ENCODE measurements around the gene RFNG. TPM values are rescaled to one million over a fixed set of nuclear protein-coding genes. Genes with fewer than 3 reads are reported as not detected.

The RFNG gene
- total RNA-seq, 1 donor from 2014 or later, result 26.8 TPM

DNA sequence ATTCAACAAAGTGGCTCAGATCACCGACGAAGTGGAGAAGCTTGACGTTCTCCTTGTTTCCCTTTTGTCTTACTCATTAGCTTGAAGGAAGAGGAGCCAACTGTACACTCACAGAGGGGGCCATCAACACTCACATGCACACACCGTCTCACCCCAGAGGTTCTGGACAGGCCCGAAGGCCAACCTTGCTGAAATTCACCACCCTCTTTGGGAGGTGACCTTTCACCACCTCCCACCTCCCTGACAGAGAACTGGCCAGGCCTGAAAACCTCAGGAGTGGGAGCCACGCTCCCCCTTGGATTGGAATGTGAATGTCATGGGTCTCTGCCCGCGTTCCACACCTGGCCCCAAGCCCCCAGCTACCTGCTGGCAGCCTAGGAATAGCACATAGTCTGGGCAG is 16.1 kb downstream of the RFNG start:
- Mint-ChIP-seq H3K27ac (peak overlapping the region; percentile 2), H3K27me3 (ENCODE audit: insufficient read depth) (peaks cover 2% of the 10 kb centered on the region), H3K4me1 (ENCODE audit: low read depth) (peaks cover 24% of the 10 kb centered on the region), H3K36me3 (ENCODE audit: low read depth) (peaks cover 11% of the 10 kb centered on the region), H3K9me3 (no peaks in the 10 kb centered on the region), H3K4me3 (peak overlapping the region; percentile 77)
- no peak for DNase-seq (ENCODE audit: low spot score)
- intact Hi-C loops (cut with micrococcal nuclease), result loop anchor here (5.0 kb wide), 1 partner anchor 163 kb away; the partner anchor contains the start of gene ARHGDIA

- DNase-seq (ENCODE audit: low spot score), result no peak
- peak overlapping the region; percentile 77 for H3K4me3 Mint-ChIP-seq
- peaks cover 13% of the 10 kb centered on the region for H3K36me3 Mint-ChIP-seq (ENCODE audit: low read depth)
- H3K9me3 Mint-ChIP-seq, result no peaks in the 10 kb centered on the region
- intact Hi-C loops (cut with micrococcal nuclease), result loop anchor here (5.0 kb wide), 1 partner anchor 162 kb away; the partner anchor contains the start of gene ARHGDIA
- H3K27me3 Mint-ChIP-seq (ENCODE audit: insufficient read depth), result no peaks in the 10 kb centered on the region
- H3K4me1 Mint-ChIP-seq (ENCODE audit: low read depth), result peaks cover 24% of the 10 kb centered on the region
- no peak overlapping the region for H3K27ac Mint-ChIP-seq
Measured at GRCh38 chr17:82034371-82035011, 17.1 kb downstream of the RFNG start.

DNA sequence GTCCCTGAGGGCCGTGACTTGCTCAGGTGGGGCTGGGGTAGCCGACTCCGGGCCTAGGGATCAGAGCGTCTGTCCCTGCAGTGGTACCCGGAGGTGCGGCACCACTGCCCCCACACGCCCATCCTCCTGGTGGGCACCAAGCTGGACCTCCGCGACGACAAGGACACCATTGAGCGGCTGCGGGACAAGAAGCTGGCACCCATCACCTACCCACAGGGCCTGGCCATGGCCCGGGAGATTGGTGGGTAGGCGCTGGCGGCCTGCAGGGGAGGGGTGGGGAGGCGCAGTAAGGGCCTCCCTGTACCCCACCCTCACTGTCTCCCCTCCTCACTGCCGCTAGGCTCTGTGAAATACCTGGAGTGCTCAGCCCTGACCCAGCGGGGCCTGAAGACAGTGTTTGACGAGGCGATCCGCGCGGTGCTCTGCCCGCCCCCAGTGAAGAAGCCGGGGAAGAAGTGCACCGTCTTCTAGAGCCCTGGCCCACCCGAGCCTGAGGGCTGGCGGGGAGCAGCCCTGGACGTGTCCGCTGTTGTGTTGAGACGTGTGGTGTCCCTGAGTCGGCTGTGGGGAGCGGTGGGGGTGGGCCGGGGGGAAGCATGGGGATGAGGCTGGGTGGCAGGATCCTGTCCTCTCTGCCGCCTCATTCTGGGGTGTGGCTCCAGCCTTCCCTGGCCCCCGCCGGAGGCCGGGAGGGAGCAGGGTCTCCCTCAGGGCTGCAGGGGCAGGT is 18.1 kb downstream of the RFNG start:
- H3K4me3 Mint-ChIP-seq, result peak overlapping the region; percentile 66
- H3K4me1 Mint-ChIP-seq (ENCODE audit: low read depth), result peaks cover 17% of the 10 kb centered on the region
- peaks cover 13% of the 10 kb centered on the region for H3K36me3 Mint-ChIP-seq (ENCODE audit: low read depth)

DNA sequence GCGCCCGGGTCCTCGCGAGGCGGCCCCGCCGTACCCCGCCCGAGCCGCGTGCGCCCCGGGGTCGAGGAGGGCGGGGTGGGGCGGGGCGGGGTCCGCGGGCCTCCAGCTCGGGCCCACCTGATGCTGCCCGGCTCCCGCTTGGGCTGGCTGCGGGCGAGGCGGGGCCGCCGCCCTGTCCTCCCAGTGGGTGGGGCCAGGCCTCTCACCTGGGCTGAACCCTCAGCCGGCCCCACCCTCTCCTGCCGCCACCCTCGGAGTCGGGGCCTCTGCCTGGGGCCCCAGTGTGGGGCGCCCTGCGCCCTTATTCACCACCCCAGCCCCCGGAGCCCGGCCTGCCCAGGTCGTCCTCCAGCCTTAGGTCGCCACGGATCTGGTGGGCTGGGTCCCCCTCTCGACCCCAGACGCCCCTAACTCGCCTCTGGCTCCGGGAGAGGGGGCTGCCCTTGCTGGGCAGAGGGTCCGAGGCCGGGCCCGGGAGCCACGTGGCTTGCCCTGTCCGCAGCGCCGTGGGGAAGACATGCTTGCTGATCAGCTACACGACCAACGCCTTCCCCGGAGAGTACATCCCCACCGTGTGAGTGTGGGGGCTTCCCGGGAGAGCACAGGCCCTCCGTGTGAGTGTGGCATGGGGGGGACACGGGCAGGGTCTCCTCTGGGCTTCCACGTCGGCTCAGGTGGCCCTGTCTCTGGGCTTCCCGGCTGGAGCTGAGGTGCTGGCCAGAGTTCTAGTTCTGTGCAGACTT is 19.6 kb downstream of the RFNG start:
- Mint-ChIP-seq H3K27me3 (ENCODE audit: insufficient read depth) (no peaks in the 10 kb centered on the region), H3K4me3 (peak overlapping the region; percentile 66), H3K9me3 (no peaks in the 10 kb centered on the region), H3K36me3 (ENCODE audit: low read depth) (peaks cover 13% of the 10 kb centered on the region), H3K27ac (no peak overlapping the region), H3K4me1 (ENCODE audit: low read depth) (peaks cover 10% of the 10 kb centered on the region)
- intact Hi-C loops (cut with micrococcal nuclease), result loop anchor here (1.0 to 2.0 kb wide), 2 partner anchors 9 to 55 kb away; partner anchors contain the start of genes ASPSCR1 and LRRC45
- peak; percentile 38 for DNase-seq (ENCODE audit: low spot score)

More for the DNA sequence above, 18.1 kb downstream of the RFNG start:
- DNase-seq (ENCODE audit: low spot score), result no peak
- no peaks in the 10 kb centered on the region for H3K9me3 Mint-ChIP-seq
- H3K27ac Mint-ChIP-seq, result no peak overlapping the region
- no peaks in the 10 kb centered on the region for H3K27me3 Mint-ChIP-seq (ENCODE audit: insufficient read depth)
- intact Hi-C loops (cut with micrococcal nuclease), result no loop called here

- peak within 1 kb of the TSS; percentile 84 for H3K27ac Mint-ChIP-seq
- DNase-seq (ENCODE audit: low spot score), result no peak
- peaks cover 10% of the 10 kb centered on the region for H3K4me1 Mint-ChIP-seq (ENCODE audit: low read depth)
- H3K27me3 Mint-ChIP-seq (ENCODE audit: insufficient read depth), result no peaks in the 10 kb centered on the region
- peaks cover 13% of the 10 kb centered on the region for H3K36me3 Mint-ChIP-seq (ENCODE audit: low read depth)
- intact Hi-C loops (cut with micrococcal nuclease), result loop anchor here (1.0 to 2.0 kb wide), 2 partner anchors 8 to 55 kb away; partner anchors contain the start of genes ASPSCR1 and LRRC45
- H3K4me3 Mint-ChIP-seq, result peak within 1 kb of the TSS; percentile 87
- H3K9me3 Mint-ChIP-seq, result no peaks in the 10 kb centered on the region
Measured at GRCh38 chr17:82031303-82031884, 20.2 kb downstream of the RFNG start, which contains the start of gene RAC3. Gene RAC3, plus strand, starts transcription at chr17:82031678. Its CDS starts 84 bp downstream, at chr17:82031762.

DNA sequence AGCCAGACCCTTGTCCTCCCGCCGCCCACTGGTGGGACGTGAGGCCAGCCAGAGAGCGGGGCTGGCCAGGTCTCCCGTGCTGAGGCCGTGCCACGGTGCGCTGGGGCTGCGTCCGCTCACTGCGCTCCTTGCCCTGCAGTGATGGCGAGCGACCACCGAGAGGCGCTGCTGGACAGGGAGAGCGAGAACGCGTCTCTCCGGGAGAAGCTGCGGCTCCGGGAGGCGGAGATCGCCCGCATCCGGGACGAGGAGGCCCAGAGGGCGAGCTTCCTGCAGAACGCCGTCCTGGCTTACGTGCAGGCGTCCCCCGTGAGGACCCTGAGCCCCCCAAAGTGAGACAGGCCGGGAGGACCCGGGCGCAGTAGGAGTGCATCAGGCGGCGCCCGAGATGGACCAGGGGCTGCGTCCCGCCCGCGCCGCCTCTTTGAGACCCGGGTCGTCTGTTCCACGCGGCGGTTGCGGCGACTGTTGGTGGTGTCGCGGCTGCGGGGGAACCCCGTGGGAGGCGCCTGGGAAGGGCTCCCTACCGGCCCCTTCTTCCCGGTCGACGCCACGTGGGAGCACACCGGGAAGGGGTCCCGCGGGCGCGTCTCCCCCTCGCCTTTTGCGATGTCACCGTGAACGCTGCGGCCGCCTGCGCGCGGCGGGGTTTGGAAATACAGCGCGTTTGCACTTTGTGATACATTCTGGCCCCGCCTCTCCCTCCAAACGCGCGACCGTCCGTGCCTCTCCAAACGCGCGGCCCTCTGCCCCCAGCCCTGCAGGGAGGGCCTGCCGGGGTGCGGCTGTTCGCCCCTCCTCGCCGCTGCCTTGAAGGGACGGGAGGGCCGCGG is 20.9 kb downstream of the RFNG start:
- peak overlapping the region; percentile 87 for H3K4me3 Mint-ChIP-seq
- peaks cover 12% of the 10 kb centered on the region for H3K36me3 Mint-ChIP-seq (ENCODE audit: low read depth)
- peak; percentile 84 for DNase-seq (ENCODE audit: low spot score)
- intact Hi-C loops (cut with micrococcal nuclease), result loop anchor here (1.0 to 2.0 kb wide), 3 partner anchors 7 to 124 kb away; partner anchors contain the start of genes ASPSCR1 and LRRC45
- no peaks in the 10 kb centered on the region for H3K9me3 Mint-ChIP-seq
- peak overlapping the region; percentile 84 for H3K27ac Mint-ChIP-seq
- no peaks in the 10 kb centered on the region for H3K27me3 Mint-ChIP-seq (ENCODE audit: insufficient read depth)
- H3K4me1 Mint-ChIP-seq (ENCODE audit: low read depth), result peaks cover 8% of the 10 kb centered on the region

DNA sequence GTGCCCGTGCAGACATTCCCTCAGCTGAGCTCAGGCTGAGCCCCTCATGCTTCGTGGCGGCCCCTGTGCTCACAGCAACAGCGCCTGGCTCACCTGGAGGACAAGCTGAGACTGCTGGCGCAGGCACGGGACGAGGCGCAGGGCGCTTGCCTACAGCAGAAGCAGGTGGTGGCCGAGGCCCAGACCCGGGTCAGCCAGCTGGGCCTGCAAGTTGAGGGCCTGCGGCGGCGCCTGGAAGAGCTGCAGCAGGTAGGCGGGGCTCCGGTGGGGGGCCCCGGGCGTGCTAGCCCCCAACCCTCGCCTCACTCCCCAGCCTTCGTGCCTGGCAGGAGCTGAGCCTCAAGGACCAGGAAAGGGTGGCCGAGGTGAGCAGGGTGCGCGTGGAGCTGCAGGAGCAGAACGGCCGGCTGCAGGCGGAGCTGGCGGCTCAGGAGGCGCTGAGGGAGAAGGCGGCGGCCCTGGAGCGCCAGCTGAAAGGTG is 21.6 kb downstream of the RFNG start:
- intact Hi-C loops (cut with micrococcal nuclease), result loop anchor here (1.0 to 10.0 kb wide), 3 partner anchors 53 to 265 kb away; partner anchors contain the start of gene ASPSCR1
- Mint-ChIP-seq H3K4me1 (ENCODE audit: low read depth) (peaks cover 2% of the 10 kb centered on the region), H3K36me3 (ENCODE audit: low read depth) (peaks cover 5% of the 10 kb centered on the region), H3K9me3 (no peaks in the 10 kb centered on the region), H3K27me3 (ENCODE audit: insufficient read depth) (no peaks in the 10 kb centered on the region), H3K27ac (no peak overlapping the region), H3K4me3 (peak overlapping the region; percentile 66)
- DNase-seq (ENCODE audit: low spot score), result no peak

DNA sequence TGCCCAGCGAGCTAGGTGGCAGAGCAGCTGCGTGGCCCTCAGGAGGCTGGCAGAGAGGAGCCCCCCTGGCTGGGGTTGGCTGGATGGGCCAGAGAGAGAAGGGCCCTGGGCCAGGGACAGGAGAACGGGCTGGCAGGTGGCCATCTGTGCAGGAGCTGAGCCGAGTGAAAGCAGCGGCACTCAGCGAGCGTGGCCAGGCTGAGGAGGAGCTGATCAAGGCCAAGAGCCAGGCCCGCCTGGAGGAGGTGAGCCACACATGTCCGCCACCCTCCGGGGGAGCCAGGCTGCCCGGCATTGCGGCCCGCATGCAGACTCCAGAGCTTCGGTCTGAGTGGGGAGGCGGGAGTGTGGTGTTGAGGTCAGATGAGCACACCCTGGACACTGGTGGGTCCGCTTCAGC is 22.2 kb downstream of the RFNG start:
- peak overlapping the region; percentile 66 for H3K4me3 Mint-ChIP-seq

DNA sequence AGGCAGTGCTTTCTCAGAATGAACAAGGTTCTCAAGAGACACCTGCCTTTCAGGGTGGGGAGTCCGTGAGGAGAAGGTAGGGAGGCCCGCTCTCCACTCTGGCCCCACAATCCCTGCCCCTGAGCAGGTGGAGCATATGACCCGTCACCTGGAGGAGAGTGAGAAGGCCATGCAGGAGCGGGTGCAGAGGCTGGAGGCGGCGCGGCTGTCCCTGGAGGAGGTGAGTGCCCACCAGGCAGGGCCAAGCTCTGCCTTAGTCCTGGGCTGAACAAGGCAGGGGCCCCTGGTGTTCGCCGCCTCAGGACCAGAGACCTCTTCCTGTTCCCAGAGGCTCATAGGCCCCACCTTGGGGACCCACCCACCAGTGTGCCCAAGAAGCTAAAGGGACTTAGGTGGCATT is 22.6 kb downstream of the RFNG start:
- intact Hi-C loops (cut with micrococcal nuclease), result loop anchor here (10.0 kb wide), 1 partner anchor 266 kb away; no protein-coding TSS in a partner anchor
- no peak overlapping the region for H3K27ac Mint-ChIP-seq

More for the DNA sequence above, 22.2 kb downstream of the RFNG start:
- Mint-ChIP-seq H3K9me3 (no peaks in the 10 kb centered on the region), H3K27ac (peak overlapping the region; percentile 52), H3K27me3 (ENCODE audit: insufficient read depth) (no peaks in the 10 kb centered on the region), H3K4me1 (ENCODE audit: low read depth) (no peaks in the 10 kb centered on the region), H3K36me3 (ENCODE audit: low read depth) (peaks cover 3% of the 10 kb centered on the region)
- DNase-seq (ENCODE audit: low spot score), result no peak
- intact Hi-C loops (cut with micrococcal nuclease), result loop anchor here (10.0 kb wide), 1 partner anchor 265 kb away; no protein-coding TSS in a partner anchor

DNA sequence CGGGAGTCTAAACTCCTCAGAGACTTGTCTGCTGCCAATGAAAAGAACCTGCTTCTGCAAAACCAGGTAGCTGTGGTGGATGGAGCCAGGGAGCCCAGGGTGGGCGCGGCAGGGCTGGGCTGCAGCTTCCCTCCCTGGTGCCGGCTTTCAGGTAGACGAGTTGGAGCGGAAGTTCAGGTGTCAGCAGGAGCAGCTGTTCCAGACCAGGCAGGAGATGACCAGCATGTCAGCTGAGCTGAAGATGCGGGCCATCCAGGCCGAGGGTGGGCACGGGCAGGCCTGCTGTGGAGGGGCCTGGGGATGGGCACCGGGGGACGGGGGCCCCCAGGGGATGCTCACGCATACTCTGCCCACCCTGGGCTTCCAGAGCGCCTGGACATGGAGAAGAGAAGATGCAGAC is 23.4 kb downstream of the RFNG start:
- Mint-ChIP-seq H3K4me3 (no peak overlapping the region), H3K27me3 (ENCODE audit: insufficient read depth) (no peaks in the 10 kb centered on the region), H3K9me3 (no peaks in the 10 kb centered on the region), H3K4me1 (ENCODE audit: low read depth) (peaks cover 7% of the 10 kb centered on the region), H3K27ac (no peak overlapping the region), H3K36me3 (ENCODE audit: low read depth) (peaks cover 5% of the 10 kb centered on the region)
- no peak for DNase-seq (ENCODE audit: low spot score)
- intact Hi-C loops (cut with micrococcal nuclease), result loop anchor here (10.0 kb wide), 1 partner anchor 267 kb away; no protein-coding TSS in a partner anchor

More for the DNA sequence above, 22.6 kb downstream of the RFNG start:
- H3K4me1 Mint-ChIP-seq (ENCODE audit: low read depth), result peaks cover 3% of the 10 kb centered on the region
- no peak for DNase-seq (ENCODE audit: low spot score)
- H3K36me3 Mint-ChIP-seq (ENCODE audit: low read depth), result peaks cover 5% of the 10 kb centered on the region
- no peaks in the 10 kb centered on the region for H3K27me3 Mint-ChIP-seq (ENCODE audit: insufficient read depth)
- H3K4me3 Mint-ChIP-seq, result peak overlapping the region; percentile 30
- H3K9me3 Mint-ChIP-seq, result no peaks in the 10 kb centered on the region

- peak overlapping the region; percentile 11 for H3K4me3 Mint-ChIP-seq
- peaks cover 15% of the 10 kb centered on the region for H3K4me1 Mint-ChIP-seq (ENCODE audit: low read depth)
- no peak overlapping the region for H3K27ac Mint-ChIP-seq
- H3K27me3 Mint-ChIP-seq (ENCODE audit: insufficient read depth), result no peaks in the 10 kb centered on the region
- no peak for DNase-seq (ENCODE audit: low spot score)
- H3K9me3 Mint-ChIP-seq, result no peaks in the 10 kb centered on the region
- peaks cover 5% of the 10 kb centered on the region for H3K36me3 Mint-ChIP-seq (ENCODE audit: low read depth)
- intact Hi-C loops (cut with micrococcal nuclease), result loop anchor here (10.0 kb wide), 1 partner anchor 269 kb away; no protein-coding TSS in a partner anchor
Measured at GRCh38 chr17:82025401-82026107, 26.1 kb downstream of the RFNG start.

Measured in activated T-helper 1 cell treated with anti-CD3 and anti-CD28 coated beads, Interleukin-12 subunit alpha, Interleukin-12 subunit beta, Interleukin-2, Interleukin-4 antibody, amounts not matched to agents 30 ng/mL and 10 ng/mL and 1 ng/mL, durations not matched to agents 14 hours and 24 hours and 36 hours (primary cell).